H54 (cell line): ENCODE measurements around the gene KAT5.
"Not testable (repeated sequence)": the region's sequence is repeated elsewhere in the genome, so short reads cannot be mapped to it uniquely, and the experiment has no call there.

Source experiments
- DNase-seq: peaks from one replicate; pipeline ENCODE4 v3.0.0; 2011; ENCODE audit warnings: low spot score, mixed read lengths; ENCODE audit not compliant: insufficient read length
- FAIRE-seq: peaks from 3 replicates; lab custom pipeline; 2011; peaks lifted over from hg19 to GRCh38; lab: Jason Lieb, UNC
- POLR2A ChIP-seq: IDR thresholded peaks from 2 replicates; pipeline ENCODE4 v1.6.1; 2011; ENCODE audit warnings: low read depth, mild to moderate bottlenecking, low read length

Gene KAT5

GRCh38 chr11:65698205-65698604 lies 13.8 kb upstream of the KAT5 start:
- FAIRE-seq (no peak), DNase-seq (no peak)
- TF ChIP-seq POLR2A: no peak

- no peak for FAIRE-seq
- TF ChIP-seq POLR2A: no peak
- no peak for DNase-seq
These were observed 12.7 kb upstream of the KAT5 start for GRCh38 chr11:65699306-65699705.

GRCh38 chr11:65700399-65700798 lies 11.7 kb upstream of the KAT5 start:
- FAIRE-seq (no peak), DNase-seq (no peak)
- no peak for TF ChIP-seq POLR2A

- TF ChIP-seq POLR2A: no peak
- FAIRE-seq: no peak
- no peak for DNase-seq
These were observed 10.4 kb upstream of the KAT5 start for GRCh38 chr11:65701686-65702085.

GRCh38 chr11:65703846-65704245 lies 8.2 kb upstream of the KAT5 start:
- FAIRE-seq (no peak), DNase-seq (no peak)
- TF ChIP-seq POLR2A: no peak

- not testable (repeated sequence) for DNase-seq, FAIRE-seq
These were observed 5.7 kb upstream of the KAT5 start for GRCh38 chr11:65706303-65706763.

- FAIRE-seq, DNase-seq: not testable (repeated sequence)
These were observed 5.0 kb upstream of the KAT5 start for GRCh38 chr11:65707002-65707401.

GRCh38 chr11:65708451-65708850 lies 3.6 kb upstream of the KAT5 start:
- TF ChIP-seq POLR2A: no peak
- FAIRE-seq: no peak
- DNase-seq: no peak

GRCh38 chr11:65709661-65710060 lies 2.4 kb upstream of the KAT5 start:
- no peak for DNase-seq
- FAIRE-seq: no peak
- TF ChIP-seq POLR2A: no peak

GRCh38 chr11:65710421-65710820 lies 1.6 kb upstream of the KAT5 start:
- FAIRE-seq (no peak), DNase-seq (no peak)
- no peak for TF ChIP-seq POLR2A

- no peak for TF ChIP-seq POLR2A
- no peak for FAIRE-seq
- DNase-seq: peak; percentile 88
These were observed 603 bp downstream of the KAT5 start for GRCh38 chr11:65712633-65713076.

- FAIRE-seq (no peak), DNase-seq (no peak)
- no peak for TF ChIP-seq POLR2A
These were observed 1.3 kb downstream of the KAT5 start for GRCh38 chr11:65713212-65713969.

- FAIRE-seq: no peak
These were observed 2.4 kb downstream of the KAT5 start for GRCh38 chr11:65714433-65714832.

GRCh38 chr11:65716302-65716701 lies 4.2 kb downstream of the KAT5 start:
- no peak for FAIRE-seq
- no peak for DNase-seq
- TF ChIP-seq POLR2A: no peak

More at GRCh38 chr11:65714433-65714832, 2.4 kb downstream of the KAT5 start:
- TF ChIP-seq POLR2A: 0 out of 2 replicates have a peak, but pooled peaks have one; percentile 23
- DNase-seq: no peak

GRCh38 chr11:65716774-65717405 lies 4.8 kb downstream of the KAT5 start:
- FAIRE-seq: no peak
- no peak for TF ChIP-seq POLR2A
- no peak for DNase-seq
